GM13976 (cell line): ENCODE data around the gene PLEK.
"Not testable (repeated sequence)": the region's sequence is repeated elsewhere in the genome, so short reads cannot be mapped to it uniquely, and the experiment has no call there.

Source experiments
- DNase-seq: peaks from one replicate; pipeline ENCODE4 v3.0.0; 2012; ENCODE audit warnings: low spot score
- CTCF ChIP-seq: IDR thresholded peaks from 2 replicates; pipeline ENCODE4 v1.5.1; 2012; ENCODE audit warnings: borderline replicate concordance, mild to moderate bottlenecking; ENCODE audit not compliant: insufficient read depth; ENCODE audit errors: extremely low read depth, missing control alignments, control extremely low read depth
- in situ Hi-C: fragments of 300-500 bp; cut with MboI; formaldehyde crosslinking; loops from one replicate; pipeline ENCODE4 v1.12.0; 2022; ENCODE audit warnings: low sequenced_read_pairs, mixed read lengths, inconsistent platforms; ENCODE audit not compliant: unreplicated experiment

PLEK gene

GRCh38 chr2:68340226-68341061 lies 24.6 kb upstream of the PLEK start:
- no peak for DNase-seq
- in situ Hi-C loops, result no loop called here
- TF ChIP-seq CTCF, result no peak

GRCh38 chr2:68341062-68341329 lies 24.1 kb upstream of the PLEK start:
- no peak for DNase-seq
- in situ Hi-C loops, result no loop called here
- no peak for TF ChIP-seq CTCF

GRCh38 chr2:68341583-68341982 lies 23.5 kb upstream of the PLEK start:
- DNase-seq, result no peak
- no peak for TF ChIP-seq CTCF
- in situ Hi-C loops, result no loop called here

GRCh38 chr2:68342470-68342869 lies 22.6 kb upstream of the PLEK start:
- no peak for TF ChIP-seq CTCF
- DNase-seq, result no peak
- in situ Hi-C loops, result no loop called here

- TF ChIP-seq CTCF, result no peak
- in situ Hi-C loops, result no loop called here
- DNase-seq, result no peak
These were observed 21.1 kb upstream of the PLEK start for GRCh38 chr2:68344031-68344430.

GRCh38 chr2:68345129-68345875 lies 19.8 kb upstream of the PLEK start:
- no peak for TF ChIP-seq CTCF
- in situ Hi-C loops, result no loop called here
- no peak for DNase-seq

GRCh38 chr2:68349091-68349490 lies 16.0 kb upstream of the PLEK start:
- in situ Hi-C loops, DNase-seq: not testable (repeated sequence)
